NCI-H82 treated with DMSO at 0.1 percent for 48 hours (cell line): ENCODE measurements around the gene BPI.
"Not testable (repeated sequence)": the region's sequence is repeated elsewhere in the genome, so short reads cannot be mapped to it uniquely, and the experiment has no call there.

ENCODE experiments used
- DNase-seq: peaks from one replicate; lab custom pipeline; 2025; ENCODE audit not compliant: unreplicated experiment; lab: John Stamatoyannopoulos, UW

The BPI gene

DNA sequence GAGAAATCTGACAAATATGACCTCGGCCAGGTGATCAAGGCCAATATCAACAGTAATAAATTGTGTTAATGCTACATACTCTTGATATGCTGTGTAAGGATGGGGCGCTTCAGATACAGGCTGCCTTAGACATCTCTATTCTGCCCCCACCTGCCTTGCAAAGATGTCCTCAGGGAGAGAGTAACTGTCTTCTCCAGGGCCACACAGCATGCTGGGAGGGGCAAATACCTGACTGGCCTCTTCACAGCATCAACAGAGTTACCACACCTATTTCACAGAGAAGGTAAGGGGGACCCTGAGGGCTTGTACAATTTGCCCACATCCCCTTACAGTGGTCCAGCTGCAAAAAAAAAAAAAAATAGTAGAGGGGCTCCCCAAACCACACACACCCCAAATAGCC lies 26.3 kb upstream of the BPI start:
- DNase-seq: peak; percentile 46

DNA sequence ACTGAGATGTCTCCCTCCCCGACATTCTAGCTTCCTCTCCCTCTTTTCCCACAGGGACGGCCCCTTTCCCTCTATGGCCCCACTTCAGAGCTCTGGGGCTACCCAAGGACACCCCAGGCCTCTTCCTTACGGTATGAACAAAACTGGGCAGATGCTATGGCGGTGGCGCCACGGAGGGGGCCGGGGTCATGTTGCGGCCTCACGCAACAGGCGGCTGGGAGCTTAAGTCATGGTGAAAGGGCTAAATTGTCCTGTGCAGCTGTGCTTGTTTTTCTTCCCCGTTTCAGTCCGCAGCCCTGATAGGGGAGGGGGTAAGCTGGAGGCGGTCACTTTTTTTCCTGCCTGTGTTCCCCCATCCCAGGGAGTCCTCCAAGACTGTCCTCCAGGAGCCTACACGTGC lies 25.8 kb upstream of the BPI start:
- DNase-seq: peak; percentile 100

DNA sequence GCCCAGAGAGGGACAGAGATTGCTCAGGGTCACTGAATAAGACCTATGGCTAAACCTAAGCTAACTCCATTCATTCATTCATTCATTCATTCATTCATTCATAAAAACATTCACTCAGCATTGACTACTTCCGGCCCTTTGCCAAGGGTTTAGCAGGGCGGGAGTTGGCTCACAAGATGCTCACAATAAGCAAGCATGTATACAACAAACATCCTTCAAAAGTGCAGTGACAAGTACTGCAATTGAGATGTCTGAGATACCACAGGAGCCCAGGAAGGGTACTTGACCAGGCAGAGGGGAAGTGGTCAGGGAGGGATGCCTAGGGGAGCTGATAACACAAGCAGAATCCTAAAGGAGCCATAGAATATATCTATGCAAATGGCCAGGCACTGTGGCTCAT lies 25.2 kb upstream of the BPI start:
- DNase-seq: no peak

DNA sequence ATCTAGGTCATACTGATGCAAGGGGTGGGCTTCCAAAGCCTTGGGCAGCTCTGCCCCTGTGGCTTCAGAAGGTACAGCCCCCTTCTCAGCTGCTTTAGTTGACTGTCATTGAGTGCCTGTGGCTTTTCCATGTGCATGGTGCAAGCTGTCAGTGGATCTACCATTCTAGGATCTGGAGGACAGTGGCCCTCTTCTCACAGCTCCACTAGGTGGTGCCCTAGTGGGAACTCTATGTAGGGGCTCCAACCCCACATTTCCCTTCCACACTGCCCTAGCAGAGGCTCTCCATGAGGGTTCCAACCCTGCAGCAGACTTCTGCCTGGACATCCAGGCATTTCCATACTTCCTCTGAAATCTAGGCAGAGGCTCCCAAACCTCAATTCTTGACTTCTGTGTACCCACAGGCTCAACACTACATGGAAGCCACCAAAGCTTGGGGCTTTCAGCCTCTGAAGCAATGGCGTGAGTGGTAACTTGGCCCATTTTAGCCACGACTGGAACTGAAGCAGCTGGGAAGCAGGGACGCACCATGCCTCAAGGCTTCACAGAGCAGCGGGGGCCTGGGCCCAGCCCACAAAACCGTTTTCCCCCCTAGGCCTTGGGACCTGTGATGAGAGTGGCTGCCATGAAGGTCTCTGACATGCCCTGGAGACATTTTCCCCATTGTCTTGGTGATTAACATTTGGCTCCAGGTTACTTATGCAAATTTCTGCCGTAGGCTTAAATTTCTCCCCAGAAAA lies 22.6 kb upstream of the BPI start:
- not testable (repeated sequence) for DNase-seq

DNA sequence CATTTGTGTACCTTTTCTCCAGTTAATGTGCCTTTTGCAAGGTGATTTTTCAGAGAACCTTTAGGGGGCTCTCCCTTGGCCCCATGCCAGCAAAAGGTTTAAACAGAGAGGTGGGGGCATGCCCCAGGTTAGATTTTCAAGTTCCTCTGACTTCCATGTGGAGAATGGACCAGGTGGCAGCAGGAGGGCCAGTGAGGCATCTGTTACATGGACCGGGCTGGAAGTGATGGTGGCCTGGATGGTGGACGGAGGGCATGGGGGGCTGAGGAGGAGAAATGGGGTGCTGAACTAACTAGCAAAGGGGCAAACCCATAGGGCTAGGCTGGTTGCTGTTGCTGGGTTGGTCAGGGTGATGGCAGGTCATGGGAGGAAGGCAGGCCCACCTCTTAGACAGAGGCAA lies 20.7 kb upstream of the BPI start:
- DNase-seq: no peak

DNA sequence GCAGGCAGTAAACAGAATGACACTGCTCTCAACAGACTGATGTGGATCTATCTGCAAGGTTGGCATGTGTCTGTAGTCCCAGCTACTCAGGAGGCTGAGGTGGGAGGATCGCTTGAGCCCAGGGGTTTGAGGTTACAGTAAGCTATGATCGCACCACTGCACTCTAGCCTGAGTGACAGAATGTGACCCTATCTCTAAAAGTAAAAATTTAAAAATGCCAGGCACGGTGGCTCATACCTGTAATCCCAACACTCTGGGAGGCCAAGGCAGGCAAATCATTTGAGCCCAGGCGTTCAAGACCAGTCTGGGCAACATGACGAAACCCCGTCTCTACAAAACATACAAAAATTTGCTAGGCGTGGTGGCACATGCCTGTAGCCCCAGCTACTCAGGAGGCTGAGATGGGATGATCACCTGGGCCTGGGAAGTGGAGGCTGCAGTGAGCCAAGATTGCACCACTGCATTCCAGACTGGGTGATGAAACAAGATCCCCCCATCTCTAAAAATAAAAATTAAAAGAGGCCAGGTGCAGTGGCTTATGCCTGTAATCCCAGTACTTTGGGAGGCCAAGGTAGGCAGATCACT lies 19.8 kb upstream of the BPI start:
- DNase-seq: not testable (repeated sequence)

DNA sequence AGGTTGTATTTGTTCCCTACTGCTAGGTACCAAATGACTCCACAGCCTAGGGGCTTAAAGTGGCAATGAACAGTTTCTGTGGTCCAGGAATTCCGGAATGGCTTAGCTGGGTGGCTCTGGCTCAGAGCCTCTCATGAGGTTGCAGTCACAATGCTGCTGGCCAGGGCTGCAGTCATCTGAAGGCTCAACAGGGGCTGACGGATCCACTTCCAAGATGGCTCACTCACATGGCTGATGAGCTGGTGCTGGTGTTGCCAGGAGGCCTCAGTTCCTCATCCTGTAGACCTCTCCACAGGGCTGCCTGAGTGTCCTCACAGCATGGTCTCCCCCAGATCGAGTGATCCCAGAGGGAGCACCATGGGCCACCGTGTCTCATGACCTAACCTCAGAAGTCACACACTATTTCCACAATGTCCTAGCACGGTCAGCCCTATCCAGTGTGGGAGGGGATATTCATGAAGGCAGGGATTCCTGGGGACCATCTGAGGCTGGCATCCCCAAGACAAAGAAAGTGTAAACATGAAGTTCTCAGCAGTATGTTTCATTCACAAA lies 19.0 kb upstream of the BPI start:
- no peak for DNase-seq

DNA sequence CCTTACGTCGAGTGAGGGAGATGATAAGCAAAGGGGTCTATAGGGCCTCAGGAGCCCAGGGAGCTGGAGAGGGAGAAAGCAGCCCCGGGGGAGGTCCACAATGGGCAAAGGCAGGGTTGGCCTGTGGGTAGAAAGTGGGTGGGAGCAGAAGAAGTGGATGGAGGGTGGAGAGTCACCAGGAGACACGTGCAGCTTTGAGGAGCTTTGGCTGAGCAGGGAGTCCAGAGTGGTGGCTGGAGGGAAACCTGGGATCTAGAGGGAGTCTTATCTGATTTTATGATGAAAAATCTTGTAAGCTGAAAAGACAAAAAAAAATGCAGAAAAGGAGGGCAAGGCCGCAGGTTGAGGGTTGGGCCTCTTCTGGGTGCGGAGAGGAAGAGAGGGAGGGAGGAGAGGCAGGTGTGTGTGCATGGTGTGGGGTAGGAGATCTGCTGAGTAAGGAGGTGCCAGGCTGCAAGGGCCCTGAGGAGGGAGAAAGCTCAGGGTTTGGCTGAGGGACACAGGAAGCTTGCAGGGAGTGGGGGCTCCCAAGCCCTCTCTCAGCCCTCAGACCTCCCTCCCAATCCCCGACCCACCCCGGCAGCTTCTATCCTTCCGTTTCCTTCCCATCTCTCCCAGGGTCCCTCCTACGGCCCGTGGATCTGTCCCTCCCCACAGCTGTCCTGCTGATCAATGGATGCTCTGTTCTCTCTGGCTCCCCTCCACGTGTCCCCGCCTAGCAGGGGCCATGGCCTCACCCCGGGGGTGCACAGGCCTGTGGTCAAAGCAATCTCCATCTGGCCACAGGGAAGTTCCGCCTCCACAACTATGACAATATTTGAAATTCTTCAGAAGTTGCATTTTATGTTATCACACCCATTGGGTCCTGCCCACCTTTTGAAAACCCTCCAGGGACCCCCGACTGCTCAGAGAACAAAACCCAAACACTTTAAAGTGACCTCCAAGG lies 17.1 kb upstream of the BPI start:
- DNase-seq: no peak

DNA sequence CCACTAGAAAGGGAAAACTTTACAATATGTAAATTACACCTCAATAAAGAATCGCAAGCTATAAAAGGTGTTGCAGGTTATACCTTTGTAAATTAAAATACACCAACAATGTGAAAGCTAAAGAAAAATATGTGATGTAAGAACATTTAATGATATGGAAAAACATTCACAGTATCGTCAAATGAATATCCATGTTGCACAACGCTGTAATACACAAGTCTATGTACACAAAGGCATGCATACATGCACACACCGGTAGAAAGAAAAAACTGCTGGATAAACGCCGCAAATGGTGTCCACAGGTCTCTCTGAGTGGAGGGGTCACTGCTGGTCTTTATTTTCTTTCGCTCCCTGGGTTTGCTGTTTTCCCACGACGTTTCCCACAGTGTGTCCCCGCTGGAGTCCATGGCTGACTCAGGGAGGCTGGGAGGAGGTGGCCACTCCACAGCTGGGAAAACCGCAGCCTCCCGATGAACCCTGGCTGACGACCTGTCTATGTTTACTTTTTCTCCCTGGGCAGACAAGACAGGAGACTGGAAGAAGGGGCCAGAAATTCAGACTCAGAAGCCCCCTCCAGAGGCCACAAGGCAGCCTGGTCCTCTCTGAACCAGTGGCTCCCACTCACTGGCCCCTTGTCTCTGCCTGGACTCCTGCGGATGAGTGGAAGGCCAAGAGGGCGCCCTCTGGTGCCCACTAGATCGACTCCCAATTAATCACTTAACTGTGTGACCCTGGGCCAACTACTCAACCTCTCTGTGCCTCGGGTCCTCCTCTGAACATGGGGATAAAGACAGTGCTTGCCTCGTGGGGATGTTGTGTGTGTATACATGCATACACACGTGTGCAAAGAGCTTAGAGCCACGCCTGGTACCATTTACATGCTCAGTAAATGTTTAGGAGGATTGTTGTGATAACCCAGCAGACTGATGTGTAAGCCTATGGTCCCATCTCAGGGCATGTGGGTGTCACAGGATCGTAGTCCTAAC lies 12.8 kb upstream of the BPI start:
- peak; percentile 19 for DNase-seq

DNA sequence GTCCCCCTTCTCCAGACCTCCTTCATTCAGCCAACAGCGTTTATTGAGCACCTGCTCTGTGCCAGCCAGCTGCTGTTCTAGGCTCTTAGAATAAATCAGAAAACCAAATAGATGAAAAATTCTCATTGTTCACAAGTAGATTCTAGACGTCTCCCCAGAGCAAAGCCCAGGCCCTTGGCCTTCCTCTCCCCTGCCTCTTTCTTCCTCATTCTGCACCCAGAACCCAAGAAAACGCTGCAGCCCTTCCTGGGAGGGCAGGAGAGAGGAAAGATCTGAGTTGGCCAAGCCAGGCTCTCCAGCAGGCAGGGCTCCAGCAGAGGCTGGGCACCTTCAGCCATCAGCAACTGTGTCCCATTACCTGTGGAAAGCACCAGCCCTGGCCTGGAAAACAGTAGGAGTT lies 12.0 kb upstream of the BPI start:
- no peak for DNase-seq

DNA sequence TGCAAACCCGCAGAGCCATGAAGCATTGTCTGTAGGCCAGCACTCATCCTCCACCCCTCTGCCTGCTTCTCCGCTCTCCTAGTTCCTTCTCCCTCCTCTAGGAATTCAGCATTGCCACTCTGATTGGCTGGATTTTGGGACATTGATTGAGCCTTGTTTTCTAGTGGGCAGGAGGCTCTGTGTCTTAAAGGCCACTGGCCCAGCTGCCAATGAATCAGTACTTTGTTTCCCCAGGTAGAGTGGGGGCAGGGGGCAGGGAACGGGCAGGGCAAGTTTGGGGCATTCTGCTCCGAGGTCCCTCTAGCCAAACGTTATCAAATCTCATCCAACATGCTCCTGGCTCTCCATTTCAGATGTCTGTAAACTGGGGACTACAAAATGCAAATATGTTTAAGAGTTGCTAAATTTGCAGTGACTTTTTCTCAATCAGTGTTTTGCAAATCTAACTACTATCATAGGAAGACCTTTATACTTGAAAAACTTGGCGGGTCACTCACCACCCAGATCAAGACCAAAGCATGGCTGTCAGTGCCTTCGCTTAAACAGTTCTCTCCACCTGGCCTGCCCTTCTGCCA lies 10.4 kb upstream of the BPI start:
- no peak for DNase-seq

DNA sequence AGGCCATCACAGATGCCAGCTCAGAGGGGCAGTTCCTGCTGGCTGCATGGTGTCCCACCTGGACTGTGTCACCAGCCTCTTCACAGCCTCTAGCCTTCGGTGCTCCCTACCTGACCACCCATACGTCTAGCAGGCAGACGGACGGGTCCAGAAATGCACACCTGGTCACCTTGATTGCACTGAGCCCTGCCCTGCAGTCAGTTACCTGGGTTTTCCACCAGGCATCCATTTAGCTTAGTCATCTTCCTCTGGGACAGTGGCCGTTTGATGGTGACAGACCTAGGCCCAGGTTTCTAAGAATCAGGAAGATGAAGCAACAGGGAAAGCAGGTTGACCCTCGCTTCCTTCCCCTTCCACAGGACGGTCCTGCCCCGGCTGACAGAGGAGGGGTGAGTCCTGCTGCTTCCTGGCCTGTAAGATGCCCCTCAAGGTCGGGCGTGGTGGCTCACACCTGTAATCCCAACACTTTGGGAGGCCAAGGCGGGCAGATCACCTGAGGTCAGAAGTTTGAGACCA lies 9.8 kb upstream of the BPI start:
- no peak for DNase-seq

DNA sequence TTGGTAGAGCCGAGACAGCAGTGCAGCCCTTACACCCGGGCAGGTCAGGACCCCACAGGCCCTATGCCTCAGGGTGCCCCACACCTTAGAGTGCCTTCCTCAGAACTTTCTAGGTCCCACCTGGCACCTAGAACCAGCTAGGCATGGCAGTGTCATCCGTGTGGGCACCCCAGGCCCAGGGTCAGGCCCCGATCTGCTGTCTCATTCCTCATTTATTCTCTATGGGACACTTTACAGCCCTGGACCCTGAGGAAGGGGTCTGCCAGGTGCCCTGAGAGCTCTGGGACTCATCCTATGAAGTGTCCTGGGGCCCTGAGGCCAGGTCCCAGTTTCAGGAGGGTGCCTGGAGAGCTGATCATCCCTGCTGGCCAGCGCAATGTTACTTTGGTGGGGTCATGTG lies 8.1 kb upstream of the BPI start:
- no peak for DNase-seq

DNA sequence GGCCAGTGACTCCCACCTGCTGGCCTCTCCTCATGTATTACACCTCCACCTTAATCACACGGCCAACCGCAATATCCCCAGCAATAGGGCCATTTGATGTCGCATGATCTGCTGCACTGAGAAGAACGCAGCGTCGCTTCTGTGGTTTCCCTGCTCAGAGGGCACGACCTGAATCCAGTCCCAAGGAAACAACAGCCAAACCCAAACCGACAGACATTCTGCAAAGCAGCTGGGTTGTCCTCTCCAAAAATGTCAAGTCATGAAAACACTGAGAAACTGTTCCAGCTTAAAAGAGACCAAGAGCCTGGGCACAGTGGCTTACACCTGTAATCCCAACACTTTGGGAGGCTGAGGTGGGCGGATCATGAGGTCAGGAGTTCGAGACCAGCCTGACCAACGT lies 7.5 kb upstream of the BPI start:
- DNase-seq: no peak

DNA sequence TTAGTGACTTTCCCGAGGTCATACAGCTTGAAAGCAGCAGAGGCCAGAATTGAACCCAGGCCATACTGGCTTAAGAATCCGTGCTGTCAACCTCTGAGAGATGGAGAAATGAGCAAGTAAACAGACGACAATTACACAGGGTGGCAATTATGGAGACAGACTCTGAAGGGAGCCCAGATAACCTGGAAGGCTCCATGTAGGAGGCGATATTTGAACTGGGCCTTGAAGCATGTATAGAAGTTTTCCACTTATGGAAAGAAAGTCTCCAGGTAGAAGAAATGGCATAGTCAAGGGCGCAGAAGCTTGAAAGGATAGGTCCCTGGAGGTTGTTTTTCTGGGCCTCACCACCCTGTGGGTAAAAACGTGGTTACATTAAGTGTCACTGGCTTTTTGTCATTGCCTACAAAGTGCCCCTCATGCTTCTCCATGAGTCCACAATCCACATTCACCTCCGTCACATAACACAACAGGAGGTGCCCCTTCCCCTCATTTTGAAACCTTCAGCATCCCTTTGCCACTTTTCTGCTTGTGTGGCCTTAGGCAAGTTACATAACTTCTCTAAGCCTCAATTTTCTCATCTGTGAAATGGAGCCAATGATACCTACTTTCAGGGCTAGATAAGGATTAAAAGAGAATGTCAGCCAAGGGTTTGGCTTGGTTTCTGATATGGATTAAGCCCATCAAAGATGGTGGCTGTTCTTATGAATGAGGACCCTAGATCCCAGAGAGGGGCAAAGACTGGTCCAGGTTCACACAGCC lies 5.9 kb upstream of the BPI start:
- DNase-seq: no peak

DNA sequence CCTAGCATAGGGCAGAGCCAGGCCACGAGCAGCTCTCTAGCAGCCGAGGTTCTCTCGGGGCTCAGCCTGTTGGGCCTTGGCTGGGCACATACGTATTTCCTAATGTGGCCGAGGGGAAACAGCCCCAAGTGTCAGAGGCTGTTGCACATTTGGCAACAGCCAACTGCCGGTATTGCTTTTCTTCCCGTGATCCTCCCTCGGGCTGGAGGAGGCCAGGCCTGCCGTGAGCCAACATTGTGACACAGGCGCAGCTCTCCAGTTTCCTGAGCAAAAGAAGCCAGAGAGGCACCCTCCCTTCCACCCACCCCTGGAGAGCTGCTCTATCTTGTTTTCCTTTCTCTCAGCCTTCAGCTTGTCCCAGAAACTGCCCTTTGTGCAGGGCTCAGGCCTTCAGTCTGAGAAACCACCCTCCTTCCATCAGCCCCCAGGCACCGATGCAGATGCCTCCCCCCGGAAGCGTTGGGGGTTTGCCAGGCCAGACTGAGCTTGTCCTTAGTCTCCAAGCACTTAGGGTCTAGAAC lies 5.1 kb upstream of the BPI start:
- no peak for DNase-seq

DNA sequence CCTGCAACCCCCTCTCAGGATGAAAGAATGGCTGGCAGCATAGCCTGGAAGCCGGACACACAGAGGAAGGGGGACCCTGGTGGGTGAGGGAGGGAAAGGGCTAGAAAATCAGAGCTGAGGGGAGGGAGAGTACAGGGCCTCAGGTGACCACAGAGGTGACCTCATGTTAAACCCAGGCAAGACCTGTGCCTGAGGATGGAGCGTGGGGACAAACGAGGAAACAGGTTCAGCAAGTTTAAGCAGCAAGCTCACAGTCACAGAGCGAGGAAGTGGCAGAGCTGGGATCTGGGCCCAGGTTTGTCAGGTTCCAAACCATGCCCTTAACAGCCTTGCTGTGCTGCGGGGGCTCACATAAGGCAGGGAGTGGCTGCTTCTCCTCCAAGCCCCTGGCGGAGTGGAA lies 4.0 kb upstream of the BPI start:
- no peak for DNase-seq

DNA sequence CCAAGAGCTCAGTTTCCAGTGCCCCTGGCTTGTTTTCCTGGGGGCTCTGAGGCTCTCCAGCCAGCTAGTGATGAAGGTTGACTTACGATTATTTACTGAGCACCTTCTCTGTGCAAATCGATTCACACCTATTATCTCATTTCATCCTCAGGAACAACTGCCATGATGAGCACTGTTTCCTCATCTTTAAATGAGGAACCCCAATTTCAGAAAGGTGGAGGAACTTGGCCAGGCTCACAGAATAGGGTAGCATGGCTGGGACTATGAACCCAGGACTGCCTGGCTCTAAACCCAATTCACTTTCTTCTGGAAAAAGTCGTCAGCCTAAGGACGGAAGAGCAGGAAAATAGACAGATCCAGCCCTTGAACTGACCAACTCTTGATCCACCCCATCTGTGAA lies 3.5 kb upstream of the BPI start:
- DNase-seq: no peak

DNA sequence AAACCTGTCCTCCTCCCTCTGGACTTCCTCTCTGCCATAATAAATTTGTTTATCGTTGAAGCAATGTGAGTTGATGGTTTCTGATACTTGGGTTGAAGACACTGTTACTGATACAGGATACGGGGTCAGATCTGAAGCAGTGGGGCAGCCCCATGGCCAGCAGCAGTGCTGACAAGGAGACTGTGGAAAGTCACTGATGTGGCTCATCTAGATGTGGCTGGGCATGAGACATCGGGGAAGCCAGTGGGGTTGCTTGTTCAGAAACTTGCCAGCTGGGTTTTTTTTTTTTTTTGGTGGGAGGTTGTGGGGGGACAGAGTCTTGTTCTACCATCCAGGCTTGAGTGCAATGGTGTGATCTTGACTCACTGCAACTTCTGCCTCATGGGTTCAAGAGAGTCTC lies 2.6 kb upstream of the BPI start:
- DNase-seq: no peak
